GM23338 (cell line): ENCODE results near the gene PAFAH2. TPM values are rescaled to one million over a fixed set of nuclear protein-coding genes. Genes with fewer than 3 reads are reported as not detected.

Experiments used
- ATAC-seq: fragments of 200-7000 bp; cut with Tn5 transposase; 3 replicates; pipeline ENCODE4 v1.9.1; 2020
- DNase-seq: peaks from one replicate; pipeline ENCODE4 v3.0.0-alpha.2; 2015; ENCODE audit warnings: low spot score
- H2AFZ ChIP-seq: fragments of 200-600 bp; sonication (generic); 2 replicates; pipeline ENCODE4 v1.8.0; 2016; ENCODE audit warnings: antibody characterized with exemption, mild to moderate bottlenecking, moderate library complexity
- H3F3A ChIP-seq: fragments of 200-600 bp; sonication (generic); replicated peaks from 2 replicates; pipeline ENCODE4 v1.8.0; 2017; ENCODE audit warnings: antibody characterized with exemption, mixed run types, low read depth
- H3K27ac ChIP-seq: fragments of 200-600 bp; sonication (generic); 2 replicates; pipeline ENCODE4 v1.6.1; 2016; ENCODE audit warnings: low read depth
- H3K27me3 ChIP-seq: fragments of 200-600 bp; sonication (generic); 2 replicates; pipeline ENCODE4 v1.8.0; 2016; ENCODE audit warnings: mild to moderate bottlenecking, mixed run types, moderate library complexity; ENCODE audit not compliant: insufficient read depth
- H3K36me3 ChIP-seq: fragments of 200-600 bp; sonication (generic); 2 replicates; pipeline ENCODE4 v1.8.0; 2016; ENCODE audit warnings: mild to moderate bottlenecking; ENCODE audit not compliant: insufficient read depth
- H3K4me1 ChIP-seq: fragments of 200-600 bp; sonication (generic); 2 replicates; pipeline ENCODE4 v1.8.0; 2016; ENCODE audit warnings: mild to moderate bottlenecking, moderate library complexity; ENCODE audit not compliant: insufficient read depth
- H3K4me2 ChIP-seq: fragments of 200-600 bp; sonication (generic); 2 replicates; pipeline ENCODE4 v1.7.1; 2017; ENCODE audit warnings: mixed run types
- H3K4me3 ChIP-seq: fragments of 200-600 bp; sonication (generic); 2 replicates; pipeline ENCODE4 v1.6.1; 2016; ENCODE audit warnings: mixed run types
- H3K79me2 ChIP-seq: fragments of 200-600 bp; sonication (generic); replicated peaks from 2 replicates; pipeline ENCODE4 v1.8.0; 2017; ENCODE audit warnings: mild to moderate bottlenecking; ENCODE audit not compliant: insufficient read depth
- H3K9me2 ChIP-seq: fragments of 200-600 bp; sonication (generic); 2 replicates; pipeline ENCODE4 v1.8.0; 2017; ENCODE audit not compliant: insufficient read depth
- H4K20me1 ChIP-seq: fragments of 200-600 bp; sonication (generic); replicated peaks from 2 replicates; pipeline ENCODE4 v1.8.0; 2017; ENCODE audit warnings: mild to moderate bottlenecking; ENCODE audit not compliant: insufficient read depth
- H3K27ac Mint-ChIP-seq: 2 replicates; pipeline ENCODE4 v1.8.0; 2020; ENCODE audit warnings: inconsistent platforms, mild to moderate bottlenecking, moderate library complexity, mixed read lengths
- H3K27me3 Mint-ChIP-seq: 3 replicates; pipeline ENCODE4 v1.8.0; 2022; ENCODE audit warnings: low read depth, mild to moderate bottlenecking, moderate library complexity, mixed read lengths, inconsistent platforms; ENCODE audit not compliant: insufficient read depth, poor library complexity
- H3K36me3 Mint-ChIP-seq: 3 replicates; pipeline ENCODE4 v1.8.0; 2021; ENCODE audit warnings: low read depth, mild to moderate bottlenecking, inconsistent platforms, moderate library complexity, mixed read lengths
- H3K4me1 Mint-ChIP-seq: 3 replicates; pipeline ENCODE4 v1.8.0; 2020; ENCODE audit warnings: mild to moderate bottlenecking, inconsistent platforms, mixed read lengths
- H3K4me3 Mint-ChIP-seq: 3 replicates; pipeline ENCODE4 v1.8.0; 2021; ENCODE audit warnings: moderate library complexity, mild to moderate bottlenecking, inconsistent platforms, mixed read lengths
- H3K9me3 Mint-ChIP-seq: 3 replicates; pipeline ENCODE4 v1.8.0; 2020; ENCODE audit warnings: moderate library complexity, mild to moderate bottlenecking, inconsistent platforms, mixed read lengths
- CTCF ChIP-seq, 2 experiments: fragments of 200-600 bp in 1 of 2; sonication (generic) in 1 of 2; conservative IDR thresholded peaks; 2 replicates each; pipeline versions ENCODE4 v1.5.1 to v1.6.1; 2016 to 2017; ENCODE audit warnings: antibody characterized with exemption in 2 of 2, low read depth in 2 of 2, mild to moderate bottlenecking in 2 of 2, moderate library complexity in 1 of 2
- EZH2phosphoT487 ChIP-seq: fragments of 200-600 bp; sonication (generic); IDR thresholded peaks from one replicate; pipeline ENCODE4 v1.8.1; 2018; ENCODE audit warnings: antibody characterized with exemption; ENCODE audit not compliant: unreplicated experiment
- JUNB ChIP-seq: IDR thresholded peaks from one replicate; pipeline ENCODE4 v1.6.1; 2016; ENCODE audit warnings: antibody characterized with exemption; ENCODE audit not compliant: unreplicated experiment
- STAT1 ChIP-seq: IDR thresholded peaks from one replicate; pipeline ENCODE4 v1.6.1; 2016; ENCODE audit warnings: antibody characterized with exemption; ENCODE audit not compliant: unreplicated experiment
- ZNF462 ChIP-seq: fragments of 250-450 bp; sonication (Bioruptor Pico); IDR thresholded peaks from 2 replicates; pipeline ENCODE4 v1.5.0; 2020; ENCODE audit warnings: mild to moderate bottlenecking, moderate library complexity
- polyA plus RNA-seq: library from polyadenylated mRNA; unstranded; fragments of >200 nt; fragmentation: Nextera tagmentation; extraction: Ambion mirVana; gene quantifications from 2 replicates; pipeline ENCODE4 v1.2.1, GENCODE V29; 2016
- total RNA-seq: library from RNA; depleted of rRNA; stranded (reverse); fragments of >200 nt; shearing (Covaris generic); gene quantifications from 2 replicates; pipeline ENCODE4 v1.2.3, GENCODE V29; 2014

PAFAH2 gene
- total and polyA plus RNA-seq, 2 experiments from 2014 or later, result 5.7 to 10.3 TPM

- Mint-ChIP-seq H3K9me3 (no peaks in the 10 kb centered on the region), H3K27me3 (peaks cover 47% of the 10 kb centered on the region), H3K36me3 (no peaks in the 10 kb centered on the region), H3K4me3 (no peak overlapping the region), H3K27ac (no peak overlapping the region), H3K4me1 (peaks cover 5% of the 10 kb centered on the region; the same call in 2 of the 3 replicates)
- Histone ChIP-seq H3F3A (no peaks in the 10 kb centered on the region), H2AFZ (no peak overlapping the region), H3K4me2 (no peak overlapping the region), H3K9me2 (no peaks in the 10 kb centered on the region), H3K4me3 (no peak overlapping the region), H3K79me2 (no peaks in the 10 kb centered on the region), H3K27ac (no peak overlapping the region), H4K20me1 (0 out of 2 replicates have a peak, but pooled peaks cover 3% of the 10 kb centered on the region), H3K4me1 (no peaks in the 10 kb centered on the region), H3K27me3 (peaks cover 53% of the 10 kb centered on the region), H3K36me3 (no peaks in the 10 kb centered on the region)
- no peak for DNase-seq
- no peak for ATAC-seq
- TF ChIP-seq EZH2phosphoT487, result no peak
- no peak for TF ChIP-seq STAT1
- no peak for TF ChIP-seq ZNF462 (CRISPR knock-in tag)
- TF ChIP-seq JUNB, result no peak
- TF ChIP-seq CTCF (conservative IDR thresholded peaks at IDR 0.05; ENCODE audit: low read depth in 2 of 2), result no peak
These were observed 44.1 kb upstream of the PAFAH2 start for GRCh38 chr1:26041978-26042377.
